Dedifferentiated amniotic fluid mesenchymal stem cell (primary cell): Measurements from ENCODE around the gene KCP.
"Not testable (repeated sequence)": the region's sequence is repeated elsewhere in the genome, so short reads cannot be mapped to it uniquely, and the experiment has no call there.

ENCODE experiments used
- DNase-seq: peaks from one replicate; pipeline ENCODE4 v3.0.0-alpha.2; 2016; ENCODE audit errors: extremely low spot score

The KCP gene

DNA sequence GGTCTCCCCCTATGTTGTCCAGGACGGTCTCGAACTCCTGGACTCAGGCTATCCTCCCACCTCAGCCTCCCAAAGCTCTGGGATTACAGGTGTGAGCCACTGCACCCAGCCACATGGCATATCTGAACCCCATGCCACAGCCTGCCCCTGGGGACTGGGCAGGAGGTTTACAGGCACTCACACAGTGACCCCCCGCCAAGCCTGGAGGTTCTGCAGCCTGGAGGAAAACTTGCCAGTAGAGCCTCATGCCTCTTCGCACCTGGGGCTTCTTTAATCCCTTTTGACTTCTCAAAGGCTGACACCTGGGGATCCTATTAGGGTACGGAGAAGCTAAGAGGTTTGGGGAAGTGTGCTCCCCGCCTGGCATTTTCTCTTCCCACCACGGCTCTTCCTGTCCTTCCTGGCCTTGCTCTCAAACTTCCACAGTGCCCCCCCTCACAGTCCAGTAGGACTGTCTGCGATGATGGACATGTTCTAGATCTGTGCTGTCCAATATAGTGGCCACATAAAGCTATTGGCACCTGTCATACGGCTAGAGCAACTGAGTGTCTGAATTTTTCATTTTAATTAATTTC is 11.4 kb upstream of the KCP start:
- DNase-seq, result no peak

DNA sequence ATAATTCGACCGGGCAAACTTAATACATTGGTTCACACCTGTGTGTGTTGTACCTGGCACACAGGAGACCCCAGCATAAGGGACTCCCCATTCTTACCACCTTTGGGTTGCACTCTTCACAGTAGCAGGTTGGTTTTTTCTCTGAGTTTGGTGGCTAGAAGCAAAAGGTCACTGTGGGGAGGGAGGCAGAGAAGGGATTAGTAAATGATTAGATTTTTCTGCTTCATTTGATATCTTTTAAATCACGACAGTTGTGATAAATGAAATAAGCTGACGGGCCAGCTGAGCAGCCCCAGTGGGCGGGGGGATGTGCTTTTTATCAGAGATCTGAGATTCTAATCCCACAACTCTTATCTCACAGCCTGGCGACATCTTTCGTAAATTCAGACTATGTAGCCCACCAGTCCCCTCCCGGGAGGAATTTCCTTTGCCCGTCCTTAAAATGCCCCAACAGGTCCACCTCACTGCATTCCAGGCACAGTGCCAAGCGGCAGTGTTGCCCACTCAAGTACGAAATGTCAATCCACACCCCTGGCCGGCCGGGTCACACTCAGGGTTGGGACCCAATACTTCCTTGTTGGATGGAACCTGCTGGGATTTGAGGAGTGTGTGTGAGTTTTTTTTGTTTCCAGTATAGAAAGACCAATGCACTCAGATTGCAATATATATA is 10.5 kb upstream of the KCP start:
- no peak for DNase-seq

DNA sequence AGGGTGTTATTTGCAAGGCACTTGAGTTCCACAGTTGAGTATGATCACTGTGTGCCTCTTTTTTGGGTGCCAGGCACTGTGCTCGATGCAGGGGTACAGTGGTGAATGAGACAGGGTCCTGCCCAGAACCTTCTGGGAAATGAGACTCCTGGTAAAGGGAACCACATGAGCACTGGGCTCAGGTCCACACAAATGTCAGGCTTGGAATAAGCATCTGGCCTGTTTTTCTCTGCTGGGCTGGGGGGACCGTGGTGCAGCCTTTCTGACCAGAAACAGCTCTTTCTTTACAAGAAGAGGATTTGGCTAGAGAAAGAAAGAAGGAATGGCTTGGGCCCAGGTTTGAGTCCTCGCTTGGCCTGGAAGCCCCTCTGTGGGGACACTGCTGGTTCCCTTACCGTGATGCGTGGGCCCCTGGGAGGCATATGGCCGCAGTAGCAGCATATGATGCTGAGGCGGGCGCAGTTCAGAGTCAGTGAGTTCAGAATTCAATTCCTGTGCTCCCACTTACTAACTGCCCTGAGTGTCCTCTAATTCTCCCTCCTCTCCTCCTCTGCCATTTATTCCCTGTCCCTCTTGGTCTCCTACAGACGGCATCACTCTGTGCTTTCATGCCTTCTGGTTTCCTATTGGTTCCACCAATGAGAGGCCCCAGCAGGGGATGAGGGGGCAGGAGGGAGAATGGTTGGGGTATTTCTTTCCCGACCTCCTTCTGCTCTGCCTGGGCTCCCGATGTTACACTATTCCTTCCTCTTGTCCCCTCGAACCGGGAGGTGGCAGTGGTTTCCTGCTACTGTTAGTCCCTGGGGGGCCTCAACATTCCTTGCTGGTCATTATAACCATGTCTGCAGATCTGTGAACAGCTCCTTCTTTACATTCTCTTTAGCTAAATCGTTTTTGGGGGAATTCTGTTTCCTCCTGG is 9.6 kb upstream of the KCP start:
- no peak for DNase-seq

DNA sequence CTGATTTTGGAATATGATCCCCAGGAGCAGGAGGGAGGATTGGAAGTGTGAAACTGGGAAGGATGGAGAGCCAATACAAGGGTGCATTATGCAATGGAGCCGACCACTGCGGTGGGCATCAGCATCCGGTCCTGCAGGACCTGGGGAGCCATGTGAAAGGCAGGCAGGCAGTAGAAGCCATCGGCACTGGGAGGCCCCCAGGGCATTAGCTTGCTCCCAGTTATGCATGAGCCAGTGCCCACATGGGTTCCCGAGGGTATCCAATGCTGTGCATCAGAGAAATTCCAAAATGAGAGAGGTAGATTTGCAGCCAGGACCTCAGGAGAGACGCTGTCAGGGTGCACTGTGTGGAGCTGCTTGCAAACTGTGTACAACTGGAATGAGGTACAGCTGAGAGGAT is 8.7 kb upstream of the KCP start:
- no peak for DNase-seq

DNA sequence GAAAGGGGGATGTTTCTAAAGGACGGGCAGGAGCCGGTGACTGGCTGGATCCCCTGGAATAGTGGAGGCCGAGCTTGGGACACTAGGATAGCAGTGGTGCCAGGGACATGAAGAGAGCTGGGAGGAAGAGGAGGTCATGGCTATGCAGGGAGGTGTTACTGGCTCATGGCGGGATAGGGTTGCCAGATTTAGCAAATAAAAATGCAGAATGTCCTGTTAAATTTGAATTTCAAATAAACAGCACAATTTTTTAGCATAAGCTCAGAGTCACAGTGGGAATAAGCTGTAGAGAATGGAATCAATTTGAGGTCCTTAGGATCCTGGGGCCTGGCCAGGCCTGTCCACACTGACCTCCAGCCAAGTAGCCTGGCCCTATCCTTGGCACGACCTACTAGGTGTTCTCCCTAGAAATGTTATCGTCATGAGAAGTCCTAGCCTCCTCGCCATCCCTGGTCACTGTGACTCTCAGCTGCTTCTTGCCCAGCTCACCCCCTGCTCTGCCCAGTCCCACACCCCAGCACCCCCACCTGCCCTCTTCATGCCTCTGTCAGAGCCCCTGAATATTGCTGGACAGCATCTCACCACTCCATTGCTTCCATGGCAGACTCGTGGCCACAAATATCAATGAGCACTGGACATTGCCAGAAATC is 7.6 kb upstream of the KCP start:
- DNase-seq, result no peak

DNA sequence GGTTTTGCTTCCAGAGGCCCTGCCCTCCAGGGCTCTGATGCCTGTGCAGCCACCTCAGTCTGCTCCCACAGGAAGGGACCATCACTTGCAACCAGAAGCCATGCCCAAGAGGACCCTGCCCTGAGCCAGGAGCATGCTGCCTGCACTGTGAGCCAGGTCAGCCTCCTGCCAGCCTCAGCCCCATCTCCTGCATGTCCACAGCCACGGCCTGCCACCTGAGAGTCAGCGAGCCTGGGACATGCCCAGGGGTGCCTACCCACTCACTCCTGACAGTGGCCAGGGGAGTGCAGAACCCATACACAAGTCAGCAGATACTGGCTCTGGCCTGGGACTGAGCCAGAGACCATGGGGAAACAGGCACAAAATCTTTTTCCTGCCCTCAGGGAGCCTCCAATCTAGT is 6.6 kb upstream of the KCP start:
- no peak for DNase-seq

DNA sequence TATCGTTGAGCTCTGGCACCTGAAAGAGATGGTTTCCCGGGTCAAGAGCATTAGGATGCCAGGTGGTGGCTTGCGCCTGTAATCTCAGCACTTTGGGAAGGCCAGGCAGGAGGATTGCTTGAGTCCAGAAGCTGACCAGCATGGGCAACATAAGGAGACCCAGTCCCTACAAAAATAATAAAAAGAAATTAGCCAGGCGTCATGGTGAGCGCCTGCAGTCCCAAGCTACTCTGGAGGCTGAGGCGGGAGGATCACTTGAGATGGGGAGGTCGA is 6.1 kb upstream of the KCP start:
- no peak for DNase-seq

DNA sequence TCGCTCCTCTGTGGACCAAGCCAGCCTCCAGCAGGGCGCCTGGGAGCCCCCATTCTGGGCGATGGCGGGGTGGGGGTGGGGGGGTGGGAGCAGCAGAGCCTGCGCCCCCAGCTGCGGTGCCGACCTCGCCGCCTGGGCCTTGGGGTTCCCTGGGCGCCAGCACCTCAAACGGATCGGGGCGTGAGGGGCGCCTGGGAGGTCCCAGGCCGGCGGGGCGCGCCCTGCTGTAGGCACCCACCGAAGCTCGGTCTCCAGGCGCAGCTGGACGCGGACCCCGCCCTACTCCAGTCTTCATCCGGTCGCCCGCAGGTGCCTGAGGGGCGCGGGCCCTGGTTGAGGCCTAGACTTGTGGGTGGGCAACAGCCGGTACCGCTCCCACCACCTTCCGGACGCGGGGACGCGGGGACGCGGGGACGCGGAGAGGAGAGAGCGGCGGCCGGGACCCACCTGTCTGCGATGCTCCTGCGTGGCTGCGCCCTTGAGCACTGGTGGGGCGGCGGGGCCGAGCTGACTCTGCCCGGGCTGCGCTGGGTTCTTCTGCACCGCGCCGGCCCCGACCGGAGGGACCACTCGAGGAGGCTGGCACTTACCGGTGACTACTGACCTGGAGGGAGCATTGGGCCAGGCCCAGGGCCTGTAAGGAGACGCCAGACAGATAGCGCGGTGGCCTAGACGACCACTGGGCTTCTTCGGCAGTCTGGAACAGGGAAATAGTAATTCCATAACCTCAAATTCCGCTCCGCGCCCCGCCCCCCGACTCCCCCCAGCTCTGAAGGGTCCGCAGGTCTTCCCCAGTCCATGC is 5.5 kb upstream of the KCP start:
- no peak for DNase-seq

DNA sequence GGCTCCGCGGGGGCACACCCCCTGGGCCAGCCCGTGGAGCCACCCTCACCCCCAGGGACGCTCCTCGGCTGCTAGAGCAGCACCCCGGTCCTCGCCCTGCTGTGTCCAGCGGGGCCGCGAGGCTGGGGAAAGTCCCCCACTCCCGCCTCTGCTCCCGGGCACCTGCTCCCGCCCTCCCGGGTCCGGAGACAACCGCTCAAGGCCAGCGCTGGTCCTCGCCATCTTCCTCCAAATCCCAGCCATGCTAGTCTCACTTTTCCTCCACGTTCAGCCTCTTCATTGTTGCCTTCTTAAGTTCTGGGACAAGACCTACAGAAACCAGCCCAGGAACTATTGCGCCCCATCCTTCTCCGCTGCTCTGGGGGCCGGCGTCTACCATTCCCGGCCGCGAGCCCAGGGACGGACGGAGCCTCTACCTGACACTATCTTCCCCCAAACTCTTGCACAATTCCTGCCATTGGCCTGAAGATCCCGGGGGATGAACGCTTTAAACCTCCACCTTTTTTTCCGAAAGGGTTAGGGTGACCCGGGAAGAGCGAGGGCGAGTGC is 4.8 kb upstream of the KCP start:
- no peak for DNase-seq

DNA sequence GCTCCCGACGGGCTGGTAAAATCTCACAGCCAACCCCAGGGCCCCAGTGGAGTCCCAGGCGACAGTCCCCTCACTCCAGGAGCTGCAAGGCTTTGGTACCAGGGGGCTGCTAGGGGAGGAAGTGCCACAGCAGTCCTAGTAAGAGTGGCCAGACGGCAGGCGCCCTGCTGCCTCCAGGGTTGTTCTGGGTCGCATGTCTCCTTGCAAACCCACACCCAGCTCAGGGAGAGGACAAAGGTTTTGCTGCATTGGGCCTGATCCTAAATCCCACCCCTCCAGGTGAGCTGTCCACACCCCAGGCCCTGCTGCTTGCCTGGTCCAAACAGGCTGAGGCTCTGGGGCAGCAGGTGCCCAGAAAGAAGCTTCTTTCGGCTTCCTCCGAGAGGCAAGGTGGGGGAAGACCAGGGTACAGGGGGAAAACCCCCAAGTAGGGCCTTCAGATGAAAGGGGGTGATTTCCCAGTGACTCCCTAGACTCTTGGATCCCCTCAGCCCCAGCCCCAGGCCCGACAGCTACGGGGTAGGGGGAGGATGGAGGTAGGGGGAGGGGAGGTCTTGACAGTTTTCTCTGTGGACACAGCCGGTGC is 4.2 kb upstream of the KCP start:
- no peak for DNase-seq

DNA sequence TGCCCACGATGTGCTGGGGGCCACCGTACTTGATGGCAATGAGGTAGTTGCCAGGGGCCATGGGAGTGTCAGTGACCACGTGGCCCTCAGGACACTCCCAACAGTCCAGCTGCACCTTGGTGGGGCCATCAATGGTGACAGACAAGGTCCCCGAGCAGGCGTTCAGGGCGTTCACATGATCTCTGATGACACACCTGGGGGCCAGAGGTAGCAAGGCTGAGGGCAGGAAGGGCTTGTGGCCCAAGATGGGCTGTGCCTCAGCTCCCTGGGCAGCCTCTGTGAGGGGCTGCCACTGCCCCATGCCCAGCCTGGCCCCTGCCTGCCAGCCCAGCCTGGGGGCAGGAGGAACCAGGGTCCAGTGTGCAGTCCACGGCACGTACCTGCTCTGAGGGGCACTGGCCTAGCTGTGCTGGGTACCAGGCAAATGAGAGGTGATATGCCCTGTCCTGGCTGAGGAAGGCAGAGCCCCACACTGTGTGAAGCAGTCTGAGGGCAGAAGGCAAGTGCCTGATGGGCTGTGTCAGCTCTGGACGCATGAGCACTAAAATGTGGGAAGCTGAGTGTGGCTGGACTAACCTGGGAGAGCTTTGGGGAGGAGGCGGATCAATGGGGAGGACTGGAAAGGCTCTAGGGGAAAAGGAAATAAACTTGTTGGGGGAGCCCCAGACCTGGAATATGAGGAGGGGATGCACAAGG is 3.5 kb upstream of the KCP start:
- no peak for DNase-seq

DNA sequence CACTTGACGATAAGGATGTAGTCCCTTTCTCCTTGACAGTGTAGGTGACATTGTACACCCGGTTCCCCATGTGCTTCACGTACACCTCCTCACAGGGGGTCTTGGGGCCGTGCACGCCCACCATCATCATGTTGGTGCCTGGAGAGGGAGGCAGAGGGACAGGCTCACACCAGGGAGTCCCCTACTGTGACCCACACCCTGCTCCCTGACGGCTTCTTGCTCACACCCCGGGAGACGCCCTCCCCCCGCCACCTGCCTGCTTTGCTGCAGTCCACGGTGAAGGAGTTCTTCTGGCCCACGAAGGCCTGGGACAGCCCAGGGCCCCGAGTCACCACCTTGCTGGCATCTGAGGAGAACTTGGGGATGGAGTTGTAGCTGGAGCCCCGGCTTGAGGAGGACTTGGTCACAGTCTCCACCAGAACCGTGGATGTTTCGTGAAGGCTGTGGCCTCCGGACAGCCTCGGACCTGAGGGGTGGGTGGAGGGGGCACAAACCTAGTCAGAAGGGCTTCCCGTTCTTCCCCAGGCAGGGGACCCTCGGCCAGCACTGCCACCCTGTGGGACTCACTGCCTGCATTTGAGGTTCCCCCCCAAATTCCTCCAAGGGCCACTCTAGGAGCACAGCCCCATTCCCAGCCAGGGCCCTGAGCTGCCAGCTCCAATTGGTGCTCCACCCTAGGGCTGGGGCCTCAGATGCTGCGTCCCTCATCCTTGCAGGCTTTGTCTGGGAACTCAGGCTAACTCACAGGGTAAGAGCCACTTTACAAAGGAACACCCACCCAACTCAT is 2.4 kb upstream of the KCP start:
- DNase-seq, result not testable (repeated sequence)

DNA sequence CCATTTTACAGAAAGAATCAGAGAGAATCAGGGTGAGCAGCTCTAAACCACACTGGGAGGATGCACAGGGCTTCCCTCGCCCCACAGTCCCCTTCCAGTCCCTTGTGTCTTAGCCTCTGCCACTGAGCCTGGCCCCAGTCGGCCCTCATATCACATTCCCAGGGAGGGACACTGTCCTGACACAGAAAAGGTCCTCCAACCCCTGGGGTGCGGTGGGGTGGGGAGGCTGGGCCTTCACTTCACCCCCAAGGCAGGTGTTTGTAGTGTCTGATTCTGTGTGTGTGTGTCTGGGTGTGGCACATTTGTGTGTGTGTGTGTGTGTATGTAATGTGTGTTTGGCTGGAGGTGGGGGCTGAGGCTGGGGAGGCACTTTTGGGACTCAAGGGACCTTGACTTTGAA is 1.8 kb upstream of the KCP start:
- no peak for DNase-seq

DNA sequence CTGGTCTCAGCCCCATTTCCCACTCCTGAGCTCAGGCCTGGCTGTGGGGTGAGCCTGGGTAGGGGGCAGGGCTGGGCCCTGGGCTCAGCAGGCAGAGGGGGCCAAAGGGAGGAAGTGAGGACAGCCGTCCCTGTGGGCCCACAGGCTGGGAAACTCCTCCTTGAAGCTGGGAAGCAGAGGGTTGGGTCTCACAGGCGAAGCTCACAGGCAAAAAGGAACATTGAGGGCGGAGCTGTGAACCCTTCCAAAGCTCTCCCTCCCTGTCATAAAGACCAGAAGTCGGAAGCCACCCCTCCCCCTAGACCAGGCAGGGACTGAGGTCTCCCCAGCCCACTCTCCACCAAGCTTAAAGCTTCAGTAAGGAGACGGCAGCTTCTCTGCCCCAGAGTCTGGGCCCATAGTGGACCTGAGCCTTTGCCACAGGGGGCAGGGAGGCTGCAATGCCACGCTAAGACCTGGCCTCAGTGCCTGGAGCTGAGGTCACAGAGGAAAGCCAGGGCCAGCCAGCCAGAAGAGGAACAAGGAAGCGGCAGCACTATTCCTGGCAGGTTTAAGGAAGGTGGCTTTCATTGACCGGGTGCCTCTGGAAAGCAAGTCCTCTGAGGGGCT is 1.0 kb upstream of the KCP start:
- DNase-seq, result no peak

DNA sequence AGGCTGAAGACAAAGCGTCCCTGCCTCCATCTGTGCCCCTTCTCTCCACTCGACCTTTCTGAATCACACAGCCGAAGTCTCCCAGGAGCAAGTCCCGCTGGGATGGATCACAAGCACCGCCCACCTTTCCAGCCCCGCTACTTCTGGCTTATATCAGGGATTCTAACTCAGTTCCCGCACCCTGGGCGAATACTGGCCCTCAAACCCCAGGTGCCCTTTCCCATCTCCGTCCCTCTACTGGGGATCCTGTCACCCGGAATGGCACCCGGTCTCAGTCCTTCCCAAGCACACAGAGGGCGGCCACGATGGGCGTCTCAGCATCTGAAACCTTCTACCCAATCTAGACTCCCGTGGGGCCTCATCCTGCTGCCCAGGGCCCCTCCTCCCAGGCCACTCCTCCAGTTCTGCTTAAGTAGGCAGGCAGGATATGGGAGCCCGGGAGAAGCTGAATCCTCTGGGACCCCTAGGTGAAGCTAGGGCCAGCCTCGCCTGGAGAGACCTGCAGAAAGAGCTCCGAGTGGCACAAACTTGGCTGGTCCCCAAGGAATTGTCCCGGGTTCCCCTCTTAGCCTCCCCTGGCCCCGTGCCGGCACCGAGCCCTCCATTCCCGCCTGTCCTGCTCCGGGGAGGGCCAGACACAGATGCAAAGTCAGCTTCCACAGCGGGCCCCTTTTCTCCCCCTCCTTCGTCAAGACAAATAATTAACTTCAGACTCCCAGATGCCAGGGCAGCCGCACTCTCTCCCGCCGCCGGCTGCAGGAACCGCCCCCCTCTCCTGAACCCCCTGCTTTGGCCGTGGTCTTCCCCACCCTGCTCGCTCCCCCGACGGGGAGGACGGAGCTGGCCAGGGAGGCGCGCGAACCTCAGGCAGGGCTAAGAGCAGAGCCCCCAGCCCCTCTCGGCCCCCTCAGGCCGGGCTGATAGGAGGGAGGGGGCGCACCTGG is 612 bp downstream of the KCP start:
- DNase-seq, result no peak

DNA sequence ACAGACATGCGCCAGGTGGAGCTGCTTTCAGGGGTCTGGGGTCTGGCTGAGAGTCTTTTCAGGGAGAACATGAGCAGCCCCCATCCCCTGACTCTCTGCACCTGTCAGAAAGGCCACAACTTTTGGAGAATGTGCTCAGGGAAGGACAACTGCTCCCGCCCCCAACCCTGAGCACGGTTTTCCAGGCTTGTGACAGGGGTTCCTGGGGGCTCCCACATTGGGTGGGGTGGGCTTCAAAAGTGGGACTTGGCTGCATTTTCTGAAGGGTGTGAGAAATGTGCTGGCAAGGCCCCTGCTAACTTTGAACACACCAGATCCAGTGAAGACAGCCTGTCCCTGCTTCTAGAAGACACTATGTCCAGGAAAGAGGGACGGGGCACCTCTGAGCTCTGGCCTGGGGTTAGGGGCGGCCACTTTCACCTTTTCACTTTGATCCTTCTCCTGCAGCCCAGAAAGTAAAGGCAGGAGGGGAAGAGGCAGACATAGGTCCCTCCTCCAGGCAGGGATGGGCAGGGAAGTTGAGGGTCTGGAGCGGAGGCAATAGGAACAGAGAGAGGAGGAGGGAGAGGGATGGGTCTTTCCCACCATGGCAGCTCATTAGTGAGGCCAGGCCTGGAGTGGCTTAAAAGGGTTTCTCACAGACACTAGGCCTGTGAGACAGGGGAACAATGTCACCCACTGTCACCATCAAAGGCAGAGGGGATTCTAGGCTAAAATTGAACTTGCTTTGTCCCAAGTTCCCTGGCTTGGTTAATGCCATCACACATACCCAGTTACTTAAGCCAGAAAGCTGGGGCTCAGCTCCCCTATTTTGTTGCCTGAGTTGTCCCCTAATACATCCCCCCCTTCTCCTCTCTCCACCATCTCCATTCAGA is 1.5 kb downstream of the KCP start:
- no peak for DNase-seq
